Tibial nerve (tissue), 4 donors: ENCODE results near the gene IL1RN. TPM values are rescaled to one million over a fixed set of nuclear protein-coding genes. Genes with fewer than 3 reads are reported as not detected.

Experiments
- DNase-seq, 2 donors: peaks; one replicate each; pipeline ENCODE4 v3.0.0-alpha.2; 2019; ENCODE audit warnings: low spot score in 2 of 2
- H3K27ac ChIP-seq, 4 donors: fragments of 200-600 bp; sonication (generic) in 3 of 4; one replicate each; pipeline ENCODE4 v1.5.1; 2017 to 2019; ENCODE audit warnings: mild to moderate bottlenecking in 1 of 4
- H3K27me3 ChIP-seq, 2 donors: fragments of 200-600 bp; sonication (generic) in 1 of 2; one replicate each; pipeline versions ENCODE4 v1.5.1 to v1.6.0; 2017 to 2019
- H3K36me3 ChIP-seq, 3 donors: fragments of 200-600 bp; sonication (generic); one replicate each; pipeline ENCODE4 v1.5.1; 2018 to 2019
- H3K4me1 ChIP-seq, 4 donors: fragments of 200-600 bp; sonication (generic) in 3 of 4; one replicate each; pipeline ENCODE4 v1.5.1; 2017 to 2019
- H3K4me3 ChIP-seq, 4 donors: fragments of 200-600 bp; sonication (generic) in 3 of 4; one replicate each; pipeline ENCODE4 v1.5.1; 2017 to 2019; ENCODE audit warnings: mild to moderate bottlenecking in 1 of 4, moderate library complexity in 1 of 4
- H3K9me3 ChIP-seq, 4 donors: fragments of 200-600 bp; sonication (generic) in 3 of 4; one replicate each; pipeline ENCODE4 v1.5.1; 2017 to 2019
- CTCF ChIP-seq, 5 experiments: fragments of 200-600 bp in 3 of 5; fragments of 450-650 bp in 2 of 5; sonication (generic) in 3 of 5; IDR thresholded peaks; one replicate each; pipeline ENCODE4 v1.5.1; 2016 to 2019; ENCODE audit warnings: antibody characterized with exemption in 5 of 5, mild to moderate bottlenecking in 3 of 5, moderate library complexity in 2 of 5
- EP300 ChIP-seq, 2 donors: sonication (generic); formaldehyde crosslinking; IDR thresholded peaks; one replicate each; pipeline ENCODE4 v1.6.1; 2017; ENCODE audit warnings: antibody characterized with exemption in 2 of 2, mild to moderate bottlenecking in 1 of 2
- POLR2A ChIP-seq, 2 donors: fragments of 450-650 bp; IDR thresholded peaks; one replicate each; pipeline ENCODE4 v1.6.1; 2017; ENCODE audit warnings: antibody characterized with exemption in 2 of 2, mild to moderate bottlenecking in 2 of 2, moderate library complexity in 2 of 2
- WGBS, 2 donors: methylation state at CpG; one replicate each; pipeline ENCODE4 v1.1.5; 2018; 5-methylcytosine and 5-hydroxymethylcytosine counted together
- total RNA-seq, 4 donors: library from RNA; depleted of rRNA; stranded (reverse); fragments of >200 nt; gene quantifications; one replicate each; pipeline ENCODE4 v1.1.0, GENCODE V29; 2016

IL1RN gene
- total RNA-seq, 4 donors from 2014 or later = 0.59 TPM; not detected in 3

GRCh38 chr2:113113807-113114206, 13.6 kb upstream of the IL1RN start:
- TF ChIP-seq POLR2A (IDR thresholded peaks at IDR 0.05) (no peak), EP300 (IDR thresholded peaks at IDR 0.05) (no peak), CTCF (IDR thresholded peaks at IDR 0.05) (no peak)
- Histone ChIP-seq H3K36me3 (no peaks in the 10 kb centered on the region), H3K27me3 (no peaks in the 10 kb centered on the region), H3K27ac (no peak overlapping the region), H3K9me3 (no peaks in the 10 kb centered on the region), H3K4me1 (peaks cover 0 to 11% (median 0%) of the 10 kb centered on the region in 4 donors), H3K4me3 (no peak overlapping the region)
- DNase-seq = no peak
- WGBS, 2 donors = 51 to 64% methylated on average over 3 of the region's 3 CpGs

GRCh38 chr2:113114224-113114945, 13.0 kb upstream of the IL1RN start:
- DNase-seq = no peak
- H3K4me3 ChIP-seq = no peak overlapping the region
- H3K9me3 ChIP-seq = no peaks in the 10 kb centered on the region
- peaks cover 0 to 11% (median 0%) of the 10 kb centered on the region in 4 donors for H3K4me1 ChIP-seq
- H3K27ac ChIP-seq = no peak overlapping the region
- no peak for TF ChIP-seq CTCF (IDR thresholded peaks at IDR 0.05)
- no peak for TF ChIP-seq EP300 (IDR thresholded peaks at IDR 0.05)
- TF ChIP-seq POLR2A (IDR thresholded peaks at IDR 0.05) = no peak
- whole genome bisulfite sequencing, 2 donors = 74 to 79% methylated on average over 6 of the region's 6 CpGs
- H3K36me3 ChIP-seq = no peaks in the 10 kb centered on the region
- H3K27me3 ChIP-seq = no peaks in the 10 kb centered on the region

- Histone ChIP-seq H3K27me3 (no peaks in the 10 kb centered on the region), H3K4me3 (no peak overlapping the region), H3K27ac (no peak overlapping the region), H3K9me3 (no peaks in the 10 kb centered on the region), H3K36me3 (no peaks in the 10 kb centered on the region), H3K4me1 (peaks cover 0 to 11% (median 0%) of the 10 kb centered on the region in 4 donors)
- WGBS, 2 donors = 61 to 72% methylated on average over 4 of the region's 4 CpGs
- DNase-seq = no peak
- no peak for TF ChIP-seq EP300 (IDR thresholded peaks at IDR 0.05)
- TF ChIP-seq CTCF (IDR thresholded peaks at IDR 0.05) = no peak
Observed at GRCh38 chr2:113114996-113115395, 12.4 kb upstream of the IL1RN start.

- WGBS, 2 donors = 61 to 64% methylated on average over 10 of the region's 10 CpGs
- no peaks in the 10 kb centered on the region for H3K36me3 ChIP-seq
- DNase-seq = no peak
- no peak overlapping the region for H3K4me3 ChIP-seq
- H3K27me3 ChIP-seq = no peaks in the 10 kb centered on the region
- no peak for TF ChIP-seq CTCF (IDR thresholded peaks at IDR 0.05)
- no peak for TF ChIP-seq POLR2A (IDR thresholded peaks at IDR 0.05)
- TF ChIP-seq EP300 (IDR thresholded peaks at IDR 0.05) = no peak
- H3K4me1 ChIP-seq = peaks cover 0 to 11% (median 0%) of the 10 kb centered on the region in 4 donors
- H3K9me3 ChIP-seq = no peaks in the 10 kb centered on the region
- no peak overlapping the region for H3K27ac ChIP-seq
Observed at GRCh38 chr2:113116100-113116958, 11.1 kb upstream of the IL1RN start.
